Right hindlimb (tissue), 1 donor: ENCODE data around the gene ONECUT2.
A peak's percentile ranks its signal among the peaks of the same experiment; 100 is the strongest.

Source experiments
- DNase-seq: peaks from one replicate; pipeline ENCODE4 v3.0.0-alpha.2; 2018

The ONECUT2 gene

GRCh38 chr18:57533006-57533867 is 98.1 kb downstream of the ONECUT2 start:
- DNase-seq: peak; percentile 42

- DNase-seq: no peak
Measured at GRCh38 chr18:57533868-57534510, 98.8 kb downstream of the ONECUT2 start.

GRCh38 chr18:57534511-57534909 is 99.3 kb downstream of the ONECUT2 start:
- DNase-seq: no peak

- DNase-seq: no peak
Measured at GRCh38 chr18:57538614-57539013, 103.4 kb downstream of the ONECUT2 start.

GRCh38 chr18:57539702-57540101 is 104.5 kb downstream of the ONECUT2 start:
- no peak for DNase-seq
